Measurements from ENCODE around the gene NEMF. TPM values are rescaled to one million over a fixed set of nuclear protein-coding genes. Genes with fewer than 3 reads are reported as not detected.
A peak's percentile ranks its signal among the peaks of the same experiment; 100 is the strongest.

The NEMF gene
- polyA plus RNA-seq, 1 donor (not counting 4 experiments of a cell fraction or from before 2014, with no cell fraction given) = 55.1 TPM

GRCh38 chr14:49769171-49769570 is 83.4 kb downstream of the NEMF start:
- Histone ChIP-seq H3K79me2 (ENCODE audit: control insufficient read depth, insufficient read depth, low read length) (peaks cover 14% of the 10 kb centered on the region), H3K27ac (ENCODE audit: control insufficient read depth, insufficient read depth, low read length) (peak overlapping the region; percentile 98), H3K9ac (ENCODE audit: control insufficient read depth, extremely low read depth, insufficient read depth, low read length) (peak overlapping the region; percentile 99), H3K4me3 (ENCODE audit: control insufficient read depth in 2 of 3, extremely low read depth in 1 of 3, insufficient read depth in 2 of 3, low read depth in 1 of 3, low read length in 3 of 3) (peak overlapping the region; percentile 77 to 94 (median 94)), H3K4me1 (ENCODE audit: control insufficient read depth, extremely low read depth, insufficient read depth, low read length) (peaks cover 22% of the 10 kb centered on the region), H3K4me2 (ENCODE audit: control insufficient read depth, extremely low read depth, insufficient read depth, low read depth, low read length) (peak overlapping the region; percentile 92), H4K20me1 (ENCODE audit: control insufficient read depth, extremely low read depth, insufficient read depth, low read length) (no peaks in the 10 kb centered on the region), H3K9me3 (ENCODE audit: control insufficient read depth, low read depth, low read length) (no peaks in the 10 kb centered on the region), H3K36me3 (ENCODE audit: control insufficient read depth in 2 of 2, extremely low read depth in 1 of 2, insufficient read depth in 2 of 2, low read length in 2 of 2) (peaks cover 0 to 5% of the 10 kb centered on the region in 2 experiments), H3K9me1 (ENCODE audit: control insufficient read depth, extremely low read depth, insufficient read depth, low read length) (no peaks in the 10 kb centered on the region), H2AFZ (ENCODE audit: control insufficient read depth, low read length) (peak overlapping the region; percentile 91), H3K27me3 (ENCODE audit: control insufficient read depth, extremely low read depth, insufficient read depth, low read length) (no peaks in the 10 kb centered on the region)
- dilution Hi-C loops (cut with MboI; ENCODE audit: extremely low pct_ligation_motif_present, low sequenced_read_pairs) = no loop called here
- no peak for TF ChIP-seq EZH2 (IDR thresholded peaks at IDR 0.05; ENCODE audit: low read length)
- TF ChIP-seq, protein P1, sequence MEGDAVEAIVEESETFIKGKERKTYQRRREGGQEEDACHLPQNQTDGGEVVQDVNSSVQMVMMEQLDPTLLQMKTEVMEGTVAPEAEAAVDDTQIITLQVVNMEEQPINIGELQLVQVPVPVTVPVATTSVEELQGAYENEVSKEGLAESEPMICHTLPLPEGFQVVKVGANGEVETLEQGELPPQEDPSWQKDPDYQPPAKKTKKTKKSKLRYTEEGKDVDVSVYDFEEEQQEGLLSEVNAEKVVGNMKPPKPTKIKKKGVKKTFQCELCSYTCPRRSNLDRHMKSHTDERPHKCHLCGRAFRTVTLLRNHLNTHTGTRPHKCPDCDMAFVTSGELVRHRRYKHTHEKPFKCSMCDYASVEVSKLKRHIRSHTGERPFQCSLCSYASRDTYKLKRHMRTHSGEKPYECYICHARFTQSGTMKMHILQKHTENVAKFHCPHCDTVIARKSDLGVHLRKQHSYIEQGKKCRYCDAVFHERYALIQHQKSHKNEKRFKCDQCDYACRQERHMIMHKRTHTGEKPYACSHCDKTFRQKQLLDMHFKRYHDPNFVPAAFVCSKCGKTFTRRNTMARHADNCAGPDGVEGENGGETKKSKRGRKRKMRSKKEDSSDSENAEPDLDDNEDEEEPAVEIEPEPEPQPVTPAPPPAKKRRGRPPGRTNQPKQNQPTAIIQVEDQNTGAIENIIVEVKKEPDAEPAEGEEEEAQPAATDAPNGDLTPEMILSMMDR (optimal IDR thresholded peaks at IDR 0.05 in 1 of 3, IDR thresholded peaks at IDR 0.05 in 1 of 3, conservative IDR thresholded peaks at IDR 0.05 in 1 of 3; ENCODE audit: extremely low read depth in 1 of 3, insufficient read depth in 2 of 3, low read length in 3 of 3) = no peak
- DNase-seq (ENCODE audit: low read depth, low spot score) (no peak), FAIRE-seq (peak; percentile 75)

DNA sequence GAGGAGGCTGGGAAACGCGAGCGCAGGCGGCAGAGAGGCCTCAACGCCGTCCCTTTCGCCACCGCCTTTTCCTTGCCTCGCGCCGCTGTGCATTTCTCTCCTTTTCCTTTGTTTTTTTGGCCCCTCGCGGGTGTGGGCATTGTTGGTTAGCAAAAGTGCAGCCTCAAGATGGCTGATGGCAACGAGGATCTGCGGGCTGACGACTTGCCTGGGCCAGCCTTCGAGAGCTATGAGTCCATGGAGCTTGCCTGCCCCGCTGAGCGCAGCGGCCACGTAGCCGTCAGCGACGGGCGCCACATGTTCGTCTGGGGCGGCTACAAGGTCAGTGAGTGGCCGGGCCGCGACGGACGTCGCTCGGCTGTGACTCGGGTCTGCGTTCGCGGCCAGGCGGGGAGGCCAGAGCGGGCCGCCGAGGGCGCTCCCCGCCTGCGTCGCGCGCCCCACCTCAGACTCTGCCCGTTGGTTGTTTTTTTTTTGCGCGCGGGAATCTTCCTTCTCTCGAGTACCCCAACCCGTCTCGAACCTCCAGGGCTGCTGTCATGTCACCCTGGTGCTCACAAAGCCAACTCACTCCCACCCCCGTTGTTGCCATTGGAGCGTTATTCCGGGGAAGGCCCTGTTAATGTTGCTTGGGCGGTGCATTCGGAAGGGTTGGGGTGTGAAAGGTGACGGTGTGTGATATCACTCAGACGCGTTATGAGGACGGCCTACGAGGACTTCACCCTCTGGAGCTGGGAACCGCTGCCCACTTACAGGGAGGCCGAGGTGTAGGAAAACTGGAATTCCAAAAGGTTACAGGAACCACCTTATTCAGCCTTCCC is 84.1 kb downstream of the NEMF start:
- dilution Hi-C loops (cut with MboI; ENCODE audit: extremely low pct_ligation_motif_present, low sequenced_read_pairs) = no loop called here
- no peak for FAIRE-seq

More for the DNA sequence above, 84.1 kb downstream of the NEMF start:
- Histone ChIP-seq H3K4me3 (ENCODE audit: control insufficient read depth in 2 of 3, extremely low read depth in 1 of 3, insufficient read depth in 2 of 3, low read depth in 1 of 3, low read length in 3 of 3) (peak overlapping the region; percentile 77 to 94 (median 94)), H3K27me3 (ENCODE audit: control insufficient read depth, extremely low read depth, insufficient read depth, low read length) (no peaks in the 10 kb centered on the region), H2AFZ (ENCODE audit: control insufficient read depth, low read length) (peak overlapping the region; percentile 91), H3K9me1 (ENCODE audit: control insufficient read depth, extremely low read depth, insufficient read depth, low read length) (no peaks in the 10 kb centered on the region), H3K36me3 (ENCODE audit: control insufficient read depth in 2 of 2, extremely low read depth in 1 of 2, insufficient read depth in 2 of 2, low read length in 2 of 2) (no peaks in the 10 kb centered on the region), H3K79me2 (ENCODE audit: control insufficient read depth, insufficient read depth, low read length) (peaks cover 14% of the 10 kb centered on the region), H3K9ac (ENCODE audit: control insufficient read depth, extremely low read depth, insufficient read depth, low read length) (peak overlapping the region; percentile 99), H3K4me1 (ENCODE audit: control insufficient read depth, extremely low read depth, insufficient read depth, low read length) (peaks cover 22% of the 10 kb centered on the region), H3K27ac (ENCODE audit: control insufficient read depth, insufficient read depth, low read length) (peak overlapping the region; percentile 98), H3K4me2 (ENCODE audit: control insufficient read depth, extremely low read depth, insufficient read depth, low read depth, low read length) (peak overlapping the region; percentile 92), H4K20me1 (ENCODE audit: control insufficient read depth, extremely low read depth, insufficient read depth, low read length) (no peaks in the 10 kb centered on the region), H3K9me3 (ENCODE audit: control insufficient read depth, low read depth, low read length) (no peaks in the 10 kb centered on the region)
- DNase-seq (ENCODE audit: low read depth, low spot score) = peak; percentile 25
- no peak for TF ChIP-seq EZH2 (IDR thresholded peaks at IDR 0.05; ENCODE audit: low read length)
- TF ChIP-seq, protein P1 (optimal IDR thresholded peaks at IDR 0.05 in 1 of 3, IDR thresholded peaks at IDR 0.05 in 1 of 3, conservative IDR thresholded peaks at IDR 0.05 in 1 of 3; ENCODE audit: extremely low read depth in 1 of 3, insufficient read depth in 2 of 3, low read length in 3 of 3) = peak in 1 of 3 experiments; percentile 3

Measured in keratinocyte (primary cell).